AG04449 (cell line): ENCODE measurements around the gene DDX56.

ENCODE experiments used
- CTCF ChIA-PET: fragments of 350-600 bp; formaldehyde crosslinking; extraction: SDS; loops from one replicate; lab custom pipeline; 2021; ENCODE audit warnings: antibody characterized with exemption; lab: Yijun Ruan, JAX
- POLR2A ChIA-PET: fragments of 400-600, 350-600 bp; formaldehyde crosslinking; extraction: SDS; loops from one replicate; lab custom pipeline; 2020; ENCODE audit warnings: antibody characterized with exemption, inconsistent platforms; lab: Yijun Ruan, JAX
- DNase-seq: peaks from one replicate; pipeline ENCODE4 v3.0.0-alpha.2; 2010; ENCODE audit warnings: low read depth, low spot score
- H3K4me3 ChIP-seq: 2 replicates; pipeline ENCODE4 v1.5.1; 2011; ENCODE audit warnings: low read depth, mild to moderate bottlenecking, control low read depth, low read length
- CTCF ChIP-seq: IDR thresholded peaks from one replicate; pipeline ENCODE4 v1.5.1; 2011; ENCODE audit warnings: mild to moderate bottlenecking, moderate library complexity, low read length, control low read depth, inconsistent platforms; ENCODE audit not compliant: insufficient read depth; ENCODE audit errors: missing control alignments

DDX56 gene

GRCh38 chr7:44583146-44583865, 9.6 kb upstream of the DDX56 start:
- TF ChIP-seq CTCF = no peak
- H3K4me3 ChIP-seq = peak overlapping the region; percentile 73
- POLR2A ChIA-PET = interaction anchor here (0.5 to 1.4 kb wide), 5 partner anchors 23 to 301 kb away, joined by 3 to 8 read pairs (median 3); partner anchors contain the start of gene OGDH
- CTCF ChIA-PET = interaction anchor here (0.7 to 2.6 kb wide), 11 partner anchors 8 to 552 kb away, joined by 3 to 9 read pairs (median 5); no protein-coding TSS in a partner anchor
- no peak for DNase-seq

- ChIA-PET POLR2A (interaction anchor here (0.5 to 1.5 kb wide), 9 partner anchors 25 to 303 kb away, joined by 3 to 8 read pairs (median 3); partner anchors contain the start of genes H2AZ2 and OGDH), CTCF (interaction anchor here (0.7 to 2.6 kb wide), 11 partner anchors 9 to 554 kb away, joined by 3 to 9 read pairs (median 4); partner anchors contain the start of gene DDX56)
- TF ChIP-seq CTCF = no peak
- DNase-seq = peak; percentile 83
- peak within 1 kb of the TSS; percentile 94 for H3K4me3 ChIP-seq
Observed at GRCh38 chr7:44581879-44582603, 8.3 kb upstream of the DDX56 start, which contains the start of gene TMED4. Gene TMED4, minus strand, starts transcription at chr7:44582231. Its CDS starts 25 bp downstream, at chr7:44582206.

DNA sequence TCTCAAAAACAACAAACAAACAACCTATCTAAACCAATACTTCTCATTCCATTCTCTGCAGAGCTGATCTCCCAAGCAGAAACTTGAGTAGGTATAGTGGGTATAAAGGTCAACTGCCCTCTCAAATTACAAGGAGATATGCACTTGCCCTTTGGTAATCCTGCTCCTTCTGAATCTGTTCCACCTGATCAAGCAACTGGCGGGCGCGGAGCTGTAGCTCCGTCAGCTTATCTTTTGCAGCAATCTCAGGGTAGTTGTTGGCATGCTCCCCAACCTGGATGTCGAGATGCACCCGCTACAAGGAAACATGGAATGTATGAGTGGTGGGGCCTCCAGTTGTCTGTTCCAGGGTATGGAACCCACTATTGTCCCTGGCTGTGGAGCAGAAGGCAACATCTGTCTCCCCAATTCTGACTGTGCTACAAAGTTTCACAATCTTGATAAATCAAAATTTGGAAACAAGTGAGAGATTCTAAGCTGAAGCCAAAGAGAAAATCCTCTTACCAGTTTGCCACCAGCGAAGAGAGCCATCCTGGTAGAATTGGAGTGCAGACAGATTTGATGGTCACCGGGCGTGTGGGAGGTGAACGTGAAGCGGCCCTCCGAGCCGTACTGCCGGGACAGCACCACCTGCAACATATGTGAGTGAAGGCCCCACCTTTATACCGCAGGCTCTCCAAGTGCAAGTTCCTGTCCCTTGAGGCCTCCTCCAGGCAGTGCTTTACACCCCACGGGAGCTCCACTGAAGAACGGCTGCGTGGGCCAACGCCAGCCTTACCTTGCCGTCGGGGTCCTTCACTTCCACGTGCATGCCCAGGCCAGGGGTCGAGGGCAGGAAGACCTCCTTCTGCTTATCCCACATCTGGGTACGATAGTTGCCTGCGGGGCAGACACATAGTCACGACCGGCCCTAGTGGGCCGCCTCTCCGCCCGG, 7.5 kb upstream of the DDX56 start:
- peak overlapping the region; percentile 94 for H3K4me3 ChIP-seq
- POLR2A ChIA-PET = interaction anchor here (1.1 to 1.5 kb wide), 4 partner anchors 16 to 303 kb away, joined by 3 to 7 read pairs (median 4); partner anchors contain the start of gene H2AZ2
- no peak for DNase-seq
- CTCF ChIA-PET = interaction anchor here (0.9 to 9.9 kb wide), 9 partner anchors 8 to 340 kb away, joined by 3 to 79 read pairs (median 4); partner anchors contain the start of genes DDX56 and H2AZ2
- no peak for TF ChIP-seq CTCF

- no peak overlapping the region for H3K4me3 ChIP-seq
- ChIA-PET POLR2A (no interaction called here), CTCF (interaction anchor here (9.9 kb wide), 1 partner anchor 12 kb away, joined by 79 read pairs; no protein-coding TSS in a partner anchor)
- no peak for TF ChIP-seq CTCF
- no peak for DNase-seq
Observed at GRCh38 chr7:44576228-44576627, 2.5 kb upstream of the DDX56 start.

GRCh38 chr7:44575054-44575453, 1.3 kb upstream of the DDX56 start:
- H3K4me3 ChIP-seq = no peak overlapping the region; the same call in 1 of the 2 replicates

More at GRCh38 chr7:44575054-44575453, 1.3 kb upstream of the DDX56 start:
- DNase-seq = no peak
- ChIA-PET CTCF (interaction anchor here (1.2 to 9.9 kb wide), 2 partner anchors 11 to 226 kb away, joined by 4 to 79 read pairs; no protein-coding TSS in a partner anchor), POLR2A (no interaction called here)
- TF ChIP-seq CTCF = no peak
